HG02885 (cell line): ENCODE results near the gene KCTD15.

ENCODE experiments used
- ATAC-seq: cut with Tn5 transposase; IDR thresholded peaks from one replicate; pipeline ENCODE4 v1.9.1; 2021; ENCODE audit warnings: mild to moderate bottlenecking; ENCODE audit not compliant: unreplicated experiment, poor library complexity

KCTD15 gene

DNA sequence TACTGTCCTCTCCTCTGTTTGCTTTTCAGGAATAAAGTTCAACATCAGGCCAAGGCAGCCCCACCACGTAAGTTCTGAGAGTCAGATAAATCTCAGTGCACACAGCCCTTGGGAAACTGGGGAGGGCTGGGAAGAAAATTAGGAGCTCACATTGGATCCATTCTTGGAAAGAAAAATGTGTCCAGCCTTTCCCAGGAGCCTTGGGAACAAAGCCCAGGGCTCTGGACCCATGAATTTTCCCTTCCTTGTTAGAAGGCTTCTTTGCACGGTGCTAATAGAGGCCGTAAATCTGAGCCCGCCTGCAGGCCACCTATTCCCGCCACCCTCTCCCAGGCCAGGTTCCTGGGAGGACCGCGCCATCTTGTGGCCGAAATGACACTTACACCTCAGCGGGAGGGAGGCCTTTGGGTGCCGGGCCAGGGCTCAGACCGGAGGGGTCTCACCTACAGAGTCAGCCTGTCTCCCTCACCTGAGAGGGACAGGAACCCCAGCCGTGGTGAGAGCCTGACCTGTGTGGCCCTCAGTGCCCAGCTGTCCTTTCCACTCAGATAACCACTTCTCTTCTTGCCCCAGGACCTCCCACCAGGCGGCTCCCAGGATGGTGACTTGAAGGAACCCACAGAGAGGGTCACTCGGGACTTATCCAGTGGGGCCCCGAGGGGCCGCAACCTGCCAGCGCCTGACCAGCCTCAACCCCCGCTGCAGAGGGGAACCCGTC lies 25.1 kb upstream of the KCTD15 start:
- peak; percentile 62 for ATAC-seq

DNA sequence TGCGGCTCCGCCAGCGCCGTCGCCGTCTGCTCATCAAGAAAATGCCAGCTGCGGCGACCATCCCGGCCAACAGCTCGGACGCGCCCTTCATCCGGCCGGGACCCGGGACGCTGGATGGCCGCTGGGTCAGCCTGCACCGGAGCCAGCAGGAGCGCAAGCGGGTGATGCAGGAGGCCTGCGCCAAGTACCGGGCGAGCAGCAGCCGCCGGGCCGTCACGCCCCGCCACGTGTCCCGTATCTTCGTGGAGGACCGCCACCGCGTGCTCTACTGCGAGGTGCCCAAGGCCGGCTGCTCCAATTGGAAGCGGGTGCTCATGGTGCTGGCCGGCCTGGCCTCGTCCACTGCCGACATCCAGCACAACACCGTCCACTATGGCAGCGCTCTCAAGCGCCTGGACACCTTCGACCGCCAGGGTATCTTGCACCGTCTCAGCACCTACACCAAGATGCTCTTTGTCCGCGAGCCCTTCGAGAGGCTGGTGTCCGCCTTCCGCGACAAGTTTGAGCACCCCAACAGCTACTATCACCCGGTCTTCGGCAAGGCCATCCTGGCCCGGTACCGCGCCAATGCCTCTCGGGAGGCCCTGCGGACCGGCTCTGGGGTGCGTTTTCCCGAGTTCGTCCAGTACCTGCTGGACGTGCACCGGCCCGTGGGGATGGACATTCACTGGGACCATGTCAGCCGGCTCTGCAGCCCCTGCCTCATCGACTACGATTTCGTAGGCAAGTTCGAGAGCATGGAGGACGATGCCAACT lies 24.4 kb upstream of the KCTD15 start:
- ATAC-seq, result no peak

DNA sequence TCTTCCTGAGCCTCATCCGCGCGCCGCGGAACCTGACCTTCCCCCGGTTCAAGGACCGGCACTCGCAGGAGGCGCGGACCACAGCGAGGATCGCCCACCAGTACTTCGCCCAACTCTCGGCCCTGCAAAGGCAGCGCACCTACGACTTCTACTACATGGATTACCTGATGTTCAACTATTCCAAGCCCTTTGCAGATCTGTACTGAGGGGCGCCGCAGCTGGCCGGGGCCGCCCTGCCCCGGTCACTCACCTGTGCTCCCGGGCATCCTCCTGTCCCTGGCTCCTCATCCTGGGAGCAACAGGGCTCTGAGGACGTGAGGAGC lies 23.9 kb upstream of the KCTD15 start:
- no peak for ATAC-seq

DNA sequence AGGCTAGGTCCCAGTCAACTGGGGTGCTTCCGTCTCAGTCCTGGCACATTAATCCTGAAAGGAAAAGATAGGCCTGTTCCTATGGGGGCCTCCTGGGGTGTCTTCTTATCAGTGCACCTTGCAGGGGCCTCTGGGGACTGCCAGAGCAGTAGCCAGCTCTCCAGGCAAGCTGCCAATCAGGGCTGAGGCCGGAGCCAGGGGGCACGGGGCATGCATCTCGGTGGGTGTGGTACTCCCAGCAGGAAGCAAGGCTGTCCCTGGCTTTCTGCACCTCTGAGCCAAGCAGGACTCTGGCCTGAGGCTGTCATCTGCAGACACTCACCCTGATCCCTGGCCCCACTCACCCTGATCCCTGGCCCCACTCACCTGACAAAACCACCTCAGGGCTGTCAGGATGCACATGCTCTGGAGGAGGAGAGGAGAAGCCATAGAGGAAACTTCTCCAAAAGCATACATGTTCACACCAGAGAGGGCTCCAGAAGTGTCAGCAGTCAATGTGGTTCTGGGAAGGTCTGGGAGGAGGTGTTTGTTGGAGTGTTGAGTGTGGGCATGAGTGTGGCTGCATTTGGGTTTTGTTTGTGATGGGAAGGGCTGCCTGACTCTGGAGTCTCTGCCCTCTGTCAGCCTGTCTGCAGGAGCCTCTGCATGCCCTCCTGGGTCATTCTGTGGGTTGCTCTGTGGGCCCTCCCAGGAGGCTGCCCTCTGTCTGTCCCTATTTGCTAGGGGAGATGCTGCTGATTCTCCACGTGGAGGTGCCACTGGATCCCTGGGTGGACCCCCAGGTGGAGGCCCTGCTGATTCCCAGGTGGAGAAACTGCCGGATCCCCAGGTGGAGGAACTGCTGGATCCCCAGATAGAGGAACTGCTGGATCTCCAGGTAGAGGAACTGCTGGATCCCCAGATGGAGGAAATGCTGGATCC lies 22.7 kb upstream of the KCTD15 start:
- ATAC-seq, result no peak

DNA sequence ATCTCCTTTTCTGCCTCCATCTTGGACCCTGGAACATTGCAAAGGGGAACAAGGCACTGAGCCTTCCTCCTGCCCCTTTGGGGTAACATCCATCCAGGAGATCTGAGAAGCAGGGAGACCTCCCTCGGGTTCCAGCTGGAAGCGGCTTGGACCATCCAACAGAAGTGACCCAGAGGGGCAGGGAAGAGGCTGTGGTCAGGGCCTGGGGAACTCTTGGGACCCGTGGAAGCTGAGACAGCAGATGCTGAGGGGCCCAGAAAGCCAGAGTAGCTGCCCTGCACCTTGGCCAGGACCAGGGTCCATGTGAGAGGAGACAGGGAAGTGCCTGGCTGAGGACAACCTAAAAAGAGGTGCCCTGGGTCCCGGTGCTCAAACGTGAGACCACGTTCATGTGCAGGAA lies 21.9 kb upstream of the KCTD15 start:
- ATAC-seq, result no peak

DNA sequence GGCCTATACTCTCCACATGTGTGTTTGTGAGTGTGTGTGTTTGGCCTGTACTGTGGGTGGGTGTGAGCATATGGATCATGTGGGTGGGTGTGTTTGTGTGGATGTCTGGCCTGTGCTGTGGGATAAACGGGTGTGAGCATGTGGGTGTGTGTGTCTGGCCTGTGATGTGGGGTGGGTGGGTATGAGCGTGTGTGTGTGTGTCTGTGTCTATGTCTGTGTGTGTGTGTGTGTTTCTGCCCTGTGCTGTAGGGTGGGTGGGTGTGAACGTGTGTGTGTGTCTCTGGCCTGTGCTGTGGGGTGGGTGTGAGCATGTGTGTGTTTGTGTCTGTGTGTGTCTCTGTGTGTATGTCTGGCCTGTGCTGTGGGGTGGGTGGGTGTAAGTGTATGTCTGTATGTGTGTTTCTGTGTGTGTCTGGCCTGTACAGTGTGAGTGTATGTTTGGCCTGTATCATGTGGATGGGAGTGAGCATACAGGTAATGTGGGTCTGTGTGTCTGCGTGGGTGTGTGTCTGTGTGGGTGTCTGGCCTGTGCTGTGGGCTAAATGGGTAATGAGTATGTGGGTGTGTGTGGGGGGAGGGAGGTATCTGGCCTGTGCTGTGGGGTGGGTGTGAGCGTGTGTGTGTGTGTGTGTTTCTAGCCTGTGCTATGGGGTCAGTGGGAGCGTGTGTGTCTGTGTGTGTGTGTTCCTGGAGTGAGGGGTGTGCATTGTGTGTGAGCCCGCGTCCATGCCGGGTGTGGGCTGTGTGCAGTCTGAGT lies 20.8 kb upstream of the KCTD15 start:
- no peak for ATAC-seq

DNA sequence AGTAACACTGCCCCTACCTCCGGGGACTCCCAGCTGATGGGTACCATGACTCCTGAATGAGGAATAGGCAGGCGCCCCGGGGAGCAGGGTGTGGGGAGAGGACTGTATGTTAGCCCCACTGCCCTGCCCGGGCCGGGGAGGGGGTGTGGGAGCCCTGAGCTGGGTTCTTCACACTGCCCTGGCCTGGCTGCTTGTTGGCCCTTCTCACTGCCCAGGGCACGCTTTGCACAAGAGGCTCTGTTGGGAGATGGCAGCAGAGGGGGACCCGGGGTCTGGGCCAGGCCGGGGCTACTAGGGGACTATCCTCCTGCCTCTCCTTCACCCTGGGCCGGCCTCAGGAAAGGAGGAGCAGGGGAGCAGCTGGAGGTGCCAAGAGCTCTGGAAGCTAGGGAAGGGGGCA lies 19.3 kb upstream of the KCTD15 start:
- no peak for ATAC-seq

DNA sequence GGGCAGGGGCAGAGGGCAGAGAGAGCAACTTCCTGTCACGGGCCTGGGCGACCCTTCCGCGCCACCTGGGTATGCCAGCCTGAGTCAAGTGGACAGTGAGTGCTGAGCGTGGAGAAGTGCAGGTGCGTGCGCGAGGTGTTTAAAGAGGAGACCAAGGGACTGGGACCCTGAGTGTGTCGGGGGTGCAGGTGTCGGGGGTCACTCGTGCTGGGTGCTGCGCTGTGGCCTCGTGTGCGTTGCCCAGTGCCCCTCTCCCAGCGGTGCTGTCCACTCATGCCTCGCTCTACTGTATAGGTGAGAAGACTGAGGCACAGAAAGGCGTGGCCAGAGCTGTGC lies 18.9 kb upstream of the KCTD15 start:
- no peak for ATAC-seq

DNA sequence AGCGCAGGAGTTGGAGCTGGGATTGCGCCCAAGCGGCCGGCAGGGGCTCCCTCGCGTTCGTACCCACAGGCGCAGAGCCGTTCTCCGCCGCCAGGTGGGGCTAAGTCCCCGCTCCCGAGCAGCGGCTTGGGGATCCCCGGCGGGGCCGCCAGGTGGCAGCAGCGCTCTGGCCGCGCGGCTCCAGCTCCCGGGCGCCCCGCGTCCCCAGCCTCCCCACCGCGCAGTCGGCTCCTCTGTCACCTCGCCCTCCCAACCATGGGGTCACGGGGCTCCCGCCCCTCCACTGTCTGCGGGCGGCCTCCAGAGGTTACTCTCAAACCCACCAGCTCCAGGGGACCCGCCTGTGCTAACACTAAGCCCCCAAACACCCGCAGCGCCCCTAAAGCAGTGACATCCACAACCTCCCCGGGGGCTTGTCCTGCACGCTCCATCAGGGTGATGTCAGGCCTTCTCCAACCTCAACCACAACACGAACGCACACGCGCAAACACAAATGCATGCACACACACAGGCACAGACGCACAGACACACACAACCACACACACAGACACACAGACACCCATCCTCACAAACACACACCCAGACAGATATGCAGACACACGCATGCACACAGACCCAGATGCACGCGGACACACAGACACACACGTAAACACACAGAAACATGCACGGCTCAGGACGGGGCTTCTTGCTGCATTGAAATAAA lies 18.4 kb upstream of the KCTD15 start:
- peak; percentile 91 for ATAC-seq

DNA sequence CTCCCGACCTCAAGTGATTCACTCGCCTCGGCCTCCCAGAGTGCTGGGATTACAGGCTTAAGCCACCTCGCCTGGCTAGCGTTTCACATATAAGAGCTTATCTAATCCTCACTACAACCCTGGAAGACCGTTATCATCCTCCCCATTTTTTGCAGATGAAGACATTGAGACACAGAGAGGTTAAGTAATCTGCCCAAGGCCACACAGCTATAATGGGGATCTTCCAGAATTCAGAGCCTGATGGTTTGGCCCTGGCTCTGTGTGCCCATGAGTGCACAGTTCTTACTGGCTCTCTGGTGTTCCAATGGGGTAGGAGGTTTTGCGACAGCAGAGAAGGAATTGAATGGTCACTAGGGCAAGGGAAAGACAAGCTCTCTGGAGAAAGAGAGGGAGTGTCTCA lies 16.8 kb upstream of the KCTD15 start:
- no peak for ATAC-seq

DNA sequence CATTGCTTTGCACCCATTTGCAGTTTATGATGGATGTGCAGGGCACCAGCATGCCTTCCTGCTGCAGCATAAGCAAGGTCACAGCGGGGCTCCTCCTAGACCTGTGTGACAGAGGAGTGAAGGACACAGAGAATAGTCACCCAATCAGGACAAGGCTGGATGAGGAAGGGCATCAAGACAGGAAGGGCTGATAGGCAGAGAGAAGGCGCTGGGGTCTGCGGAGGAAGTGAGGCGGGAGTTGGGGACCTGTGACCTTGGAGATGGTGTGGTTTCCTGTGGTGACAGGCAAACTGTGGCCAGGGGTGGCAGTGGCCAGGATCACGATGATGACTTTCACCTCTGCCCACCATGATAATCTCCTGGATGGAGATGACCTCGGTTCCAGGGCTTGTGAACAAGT lies 16.4 kb upstream of the KCTD15 start:
- no peak for ATAC-seq

DNA sequence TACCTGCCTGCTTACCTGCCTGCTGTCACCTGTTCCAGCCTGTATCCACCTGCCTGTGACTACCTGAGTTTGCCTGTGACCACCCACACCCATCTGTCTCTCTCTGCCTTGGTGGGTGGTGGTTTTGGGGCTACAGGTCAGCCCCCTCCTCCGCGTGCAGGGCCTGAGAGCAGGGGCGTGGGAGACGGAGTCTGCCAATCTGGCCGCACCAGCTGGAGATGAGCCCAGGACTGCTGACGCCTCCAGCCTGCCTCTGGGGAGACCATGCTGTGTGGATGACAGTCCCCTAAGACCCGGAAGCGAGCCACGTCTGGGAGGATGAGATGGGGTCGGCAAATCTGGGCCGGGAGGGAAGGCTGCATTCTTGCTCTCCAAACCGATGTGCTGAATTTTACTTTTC lies 15.9 kb upstream of the KCTD15 start:
- no peak for ATAC-seq

DNA sequence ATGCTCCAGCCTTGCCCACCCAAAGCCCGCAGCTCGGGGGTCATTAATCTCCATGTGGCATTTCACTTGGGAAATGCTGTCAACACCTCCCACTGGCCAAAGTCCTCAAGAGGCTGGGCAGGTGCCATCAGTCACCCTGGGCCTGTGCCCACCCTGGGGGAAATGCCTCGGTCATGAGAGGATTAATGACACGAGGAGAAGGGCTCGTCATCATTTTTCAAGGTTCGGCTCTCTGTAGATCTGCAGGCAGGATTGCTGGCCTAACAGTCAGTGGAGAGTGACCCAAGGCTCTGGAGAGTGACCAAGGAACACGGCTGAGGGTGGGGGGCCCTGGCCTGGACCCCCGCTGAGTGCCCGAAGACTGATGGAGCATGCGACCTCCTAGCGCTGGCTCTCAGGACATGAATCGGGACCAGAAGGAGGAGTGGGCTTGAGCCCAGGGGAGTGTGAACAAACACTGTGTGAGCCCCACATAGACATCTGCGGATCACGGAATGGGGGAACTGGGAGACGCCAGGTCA lies 15.2 kb upstream of the KCTD15 start:
- ATAC-seq, result no peak

DNA sequence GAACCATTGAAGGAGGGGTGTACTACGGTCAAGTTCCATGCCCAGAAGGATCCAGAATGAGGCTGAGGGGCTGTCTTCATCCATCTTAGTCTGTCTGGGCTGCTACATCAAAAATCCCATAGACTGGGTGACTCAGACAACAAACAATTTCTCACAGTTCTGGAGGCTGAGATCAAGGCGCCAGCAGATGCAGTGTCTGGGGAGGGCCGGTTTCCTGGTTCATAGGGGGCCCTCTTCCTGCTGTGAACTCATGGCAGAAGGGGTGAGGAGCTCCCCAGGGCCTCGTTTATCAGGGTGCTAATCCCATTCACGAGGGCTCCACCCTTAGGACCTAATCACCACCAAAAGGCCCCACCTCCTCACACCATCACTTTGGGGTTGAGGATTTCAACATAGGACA lies 14.7 kb upstream of the KCTD15 start:
- no peak for ATAC-seq

DNA sequence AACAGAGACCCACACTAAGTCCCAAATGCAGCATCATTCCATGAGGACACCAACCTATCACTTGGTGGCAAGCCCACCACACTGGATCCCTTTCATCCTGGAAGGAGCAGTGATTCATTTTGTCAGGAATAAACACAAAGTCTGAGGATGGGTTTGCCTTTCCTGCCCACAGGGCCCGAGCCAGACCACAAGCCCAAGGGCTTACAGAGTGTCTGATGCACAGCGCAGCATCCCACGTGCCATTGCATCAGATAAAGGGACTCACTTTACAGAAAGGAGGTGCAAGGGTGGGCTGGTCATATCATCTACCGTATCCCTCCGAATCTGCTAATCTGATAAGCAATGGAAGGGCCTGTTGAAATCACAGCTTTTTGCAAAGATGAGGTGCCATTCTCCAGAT lies 12.2 kb upstream of the KCTD15 start:
- ATAC-seq, result no peak

DNA sequence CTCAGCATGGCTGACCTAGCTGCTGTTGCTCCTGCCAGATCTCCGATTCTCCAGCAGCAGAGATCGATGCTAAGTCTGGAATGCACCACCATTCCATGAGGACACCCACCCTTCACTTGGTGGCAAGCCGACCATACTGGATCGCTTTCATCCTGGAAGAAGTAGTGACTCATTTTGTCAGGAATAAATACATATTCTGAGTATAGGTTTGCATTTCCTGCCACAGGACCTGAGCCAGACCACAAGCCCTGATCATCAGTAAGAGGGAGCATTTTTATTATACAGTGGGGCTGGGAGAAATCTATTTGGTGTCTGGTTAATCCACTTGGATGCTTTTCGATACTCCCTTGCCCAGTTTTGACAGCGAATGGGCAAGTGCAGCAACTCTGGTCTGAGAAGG lies 10.9 kb upstream of the KCTD15 start:
- ATAC-seq, result no peak

DNA sequence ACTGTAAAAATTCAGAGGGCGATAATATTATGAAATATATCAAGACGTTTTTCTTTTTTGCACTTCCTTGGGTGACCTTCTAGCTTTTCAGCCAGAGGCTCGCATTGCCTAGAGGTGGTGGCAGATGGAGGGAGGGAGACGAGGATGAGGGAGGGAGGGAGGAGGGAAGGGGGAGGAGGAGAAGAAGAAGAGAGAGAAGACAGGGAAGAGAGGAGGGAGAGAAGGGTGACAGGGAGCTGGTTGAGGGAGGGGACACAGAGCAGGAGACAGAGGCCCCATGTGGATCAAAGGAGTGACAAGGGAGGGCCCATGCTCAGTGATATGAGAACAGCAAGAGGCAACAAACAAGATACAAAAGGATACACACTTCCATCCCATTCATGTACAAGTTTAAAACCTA lies 8.0 kb upstream of the KCTD15 start:
- no peak for ATAC-seq

DNA sequence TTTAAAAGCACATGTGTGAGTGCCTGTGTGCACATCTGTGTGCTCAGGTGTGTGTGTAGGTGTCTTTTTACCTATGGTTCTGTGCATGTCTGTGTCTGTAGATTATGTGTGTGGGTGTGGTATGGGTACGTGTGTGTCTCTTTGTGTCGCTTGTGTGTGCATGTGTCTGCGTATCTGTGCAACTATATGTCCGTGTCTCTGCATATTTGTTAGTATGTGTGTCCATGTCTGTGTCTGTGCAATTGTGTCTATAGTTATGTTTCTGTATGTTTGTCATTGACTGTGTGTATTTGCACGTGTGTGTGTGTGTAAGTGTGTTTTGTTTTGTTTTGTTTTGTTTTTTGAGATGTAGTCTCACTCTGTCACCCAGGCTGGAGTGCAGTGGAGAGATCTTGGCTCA lies 7.3 kb upstream of the KCTD15 start:
- no peak for ATAC-seq

DNA sequence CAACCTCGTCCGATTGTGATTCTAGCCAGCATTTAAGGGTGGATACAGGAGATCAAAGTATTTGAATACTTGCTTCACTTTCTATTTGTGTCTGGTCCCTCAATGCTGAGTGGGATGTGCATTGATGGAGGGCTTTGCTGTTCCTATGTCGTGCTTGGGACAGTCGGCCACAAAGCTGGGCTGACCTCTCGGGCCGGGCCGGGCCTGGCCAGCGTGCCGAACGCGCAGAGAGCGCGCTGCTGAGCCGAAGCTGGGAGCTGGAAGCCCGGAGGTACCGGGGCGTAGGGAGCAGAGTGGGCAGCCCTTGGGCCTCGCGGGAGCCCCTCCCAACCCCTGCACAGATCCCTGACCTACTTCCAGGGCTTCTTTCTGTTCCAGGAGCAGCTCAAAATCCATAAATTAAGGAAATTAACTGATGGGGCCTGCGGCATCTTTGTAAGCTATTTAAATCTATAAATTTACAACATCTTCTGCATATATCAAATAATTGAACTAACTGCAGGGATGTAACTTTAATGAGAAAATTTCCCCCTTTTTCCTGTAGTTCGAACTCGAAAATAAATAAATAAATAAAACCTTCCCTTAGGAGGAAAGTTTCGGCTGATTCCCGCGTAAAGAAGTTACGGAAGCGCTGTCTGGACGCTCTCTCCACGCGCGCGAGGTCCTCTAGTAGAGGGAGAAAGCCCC lies 1.8 kb upstream of the KCTD15 start:
- ATAC-seq, result no peak
